Keratinocyte (primary cell): ENCODE measurements around the gene RPS19BP1. TPM values are rescaled to one million over a fixed set of nuclear protein-coding genes. Genes with fewer than 3 reads are reported as not detected.

Experiments
- DNase-seq: peaks from one replicate; pipeline ENCODE4 v3.0.0-alpha.2; 2011; ENCODE audit warnings: low read depth, missing footprints, low spot score
- FAIRE-seq: peaks from 2 replicates; lab custom pipeline; 2011; peaks lifted over from hg19 to GRCh38; lab: Jason Lieb, UNC
- H2AFZ ChIP-seq: 2 replicates; pipeline ENCODE4 v1.6.0; 2012; ENCODE audit warnings: low read length, control low read depth, inconsistent platforms; ENCODE audit not compliant: control insufficient read depth
- H3K27ac ChIP-seq: 2 replicates; pipeline ENCODE4 v1.5.1; 2011; ENCODE audit warnings: low read length; ENCODE audit not compliant: control insufficient read depth, insufficient read depth
- H3K27me3 ChIP-seq: 3 replicates; pipeline ENCODE4 v1.6.0; 2011; ENCODE audit warnings: low read length; ENCODE audit not compliant: control insufficient read depth, insufficient read depth; ENCODE audit errors: extremely low read depth
- H3K36me3 ChIP-seq, 2 experiments: 2 replicates in 1 of 2; 3 replicates in 1 of 2; pipeline ENCODE4 v1.5.1; 2011; ENCODE audit warnings: low read length in 2 of 2, mild to moderate bottlenecking in 1 of 2; ENCODE audit not compliant: control insufficient read depth in 2 of 2, insufficient read depth in 2 of 2; ENCODE audit errors: extremely low read depth in 1 of 2
- H3K4me1 ChIP-seq: 3 replicates; pipeline ENCODE4 v1.5.1; 2011; ENCODE audit warnings: low read length; ENCODE audit not compliant: control insufficient read depth, insufficient read depth; ENCODE audit errors: extremely low read depth
- H3K4me2 ChIP-seq: 3 replicates; pipeline ENCODE4 v1.6.0; 2011; ENCODE audit warnings: low read depth, low read length; ENCODE audit not compliant: control insufficient read depth, insufficient read depth; ENCODE audit errors: extremely low read depth
- H3K4me3 ChIP-seq, 3 experiments: fragments of 200-600 bp in 1 of 3; sonication (generic) in 1 of 3; 2 replicates in 2 of 3; 3 replicates in 1 of 3; pipeline ENCODE4 v1.5.1; 2011 to 2016; ENCODE audit warnings: low read length in 3 of 3, mild to moderate bottlenecking in 3 of 3, control low read depth in 2 of 3, inconsistent platforms in 1 of 3, low read depth in 1 of 3, mixed read lengths in 1 of 3, mixed run types in 1 of 3, moderate library complexity in 1 of 3; ENCODE audit not compliant: control insufficient read depth in 2 of 3, insufficient read depth in 2 of 3; ENCODE audit errors: extremely low read depth in 1 of 3
- H3K79me2 ChIP-seq: 2 replicates; pipeline ENCODE4 v1.6.0; 2012; ENCODE audit warnings: low read length; ENCODE audit not compliant: control insufficient read depth, insufficient read depth
- H3K9ac ChIP-seq: 3 replicates; pipeline ENCODE4 v1.6.0; 2011; ENCODE audit warnings: low read length; ENCODE audit not compliant: control insufficient read depth, insufficient read depth; ENCODE audit errors: extremely low read depth
- H3K9me1 ChIP-seq: 3 replicates; pipeline ENCODE4 v1.6.0; 2011; ENCODE audit warnings: low read length; ENCODE audit not compliant: control insufficient read depth, insufficient read depth; ENCODE audit errors: extremely low read depth
- H3K9me3 ChIP-seq: 2 replicates; pipeline ENCODE4 v1.5.1; 2012; ENCODE audit warnings: low read depth, low read length; ENCODE audit not compliant: control insufficient read depth
- H4K20me1 ChIP-seq: 3 replicates; pipeline ENCODE4 v1.6.0; 2011; ENCODE audit warnings: low read length; ENCODE audit not compliant: control insufficient read depth, insufficient read depth; ENCODE audit errors: extremely low read depth
- CTCF ChIP-seq, 3 experiments: IDR thresholded peaks in 1 of 3; conservative IDR thresholded peaks in 1 of 3; optimal IDR thresholded peaks in 1 of 3; 2 replicates in 2 of 3; 3 replicates in 1 of 3; pipeline versions ENCODE3 to v1.5.1; 2011; ENCODE audit warnings: low read length in 3 of 3, mild to moderate bottlenecking in 3 of 3, moderate library complexity in 2 of 3, control low read depth in 1 of 3, inconsistent platforms in 1 of 3; ENCODE audit not compliant: insufficient read depth in 2 of 3; ENCODE audit errors: extremely low read depth in 1 of 3
- EZH2 ChIP-seq: IDR thresholded peaks from one replicate; pipeline ENCODE4 v1.6.1; 2012; ENCODE audit warnings: inconsistent platforms, mild to moderate bottlenecking, low read length, moderate library complexity
- dilution Hi-C: fragments of 300-500 bp; cut with MboI; formaldehyde crosslinking; loops from one replicate; pipeline ENCODE4 v1.7.0; 2020; ENCODE audit warnings: low sequenced_read_pairs; ENCODE audit not compliant: extremely low pct_ligation_motif_present
- polyA plus RNA-seq, 5 experiments: library from polyadenylated mRNA; depleted of rRNA in 3 of 5; stranded (reverse) in 3 of 5; stranded (forward) in 1 of 5; unstranded in 1 of 5; fragments of >200 nt; gene quantifications; 1 replicate in 1 of 5; 2 replicates in 3 of 5; 3 replicates in 1 of 5; pipeline versions ENCODE4 v1.2.1 to v1.2.3, GENCODE V29; 2011 to 2012; ENCODE audit warnings: missing spikeins in 2 of 5, low read depth in 1 of 5, low replicate concordance in 1 of 5

RPS19BP1 gene
- polyA plus RNA-seq, 1 donor (not counting 4 experiments of a cell fraction or from before 2014, with no cell fraction given): 67.3 TPM

- Histone ChIP-seq H3K9me3 (no peaks in the 10 kb centered on the region), H4K20me1 (peaks cover 26% of the 10 kb centered on the region), H2AFZ (no peak overlapping the region), H3K4me2 (peak overlapping the region; percentile 76), H3K9me1 (no peaks in the 10 kb centered on the region), H3K27me3 (no peaks in the 10 kb centered on the region), H3K4me1 (peaks cover 20% of the 10 kb centered on the region), H3K27ac (peak overlapping the region; percentile 97), H3K9ac (peak overlapping the region; percentile 99), H3K4me3 (no peak overlapping the region), H3K79me2 (peaks cover 42% of the 10 kb centered on the region), H3K36me3 (peaks cover 29 to 47% of the 10 kb centered on the region in 2 experiments)
- DNase-seq (no peak), FAIRE-seq (no peak)
- TF ChIP-seq CTCF (optimal IDR thresholded peaks at IDR 0.05 in 1 of 3, IDR thresholded peaks at IDR 0.05 in 1 of 3, conservative IDR thresholded peaks at IDR 0.05 in 1 of 3; ENCODE audit: extremely low read depth in 1 of 3, insufficient read depth in 2 of 3, low read length in 3 of 3): no peak
- no peak for TF ChIP-seq EZH2
- dilution Hi-C loops: no loop called here
Observed at GRCh38 chr22:39518144-39518786, 14.3 kb downstream of the RPS19BP1 start.

- peaks cover 39% of the 10 kb centered on the region for H3K79me2 ChIP-seq
- FAIRE-seq: no peak
- no peak overlapping the region for H3K4me2 ChIP-seq
- DNase-seq: no peak
- H3K9me3 ChIP-seq: no peaks in the 10 kb centered on the region
- peaks cover 25 to 41% of the 10 kb centered on the region in 2 experiments for H3K36me3 ChIP-seq
- peaks cover 18% of the 10 kb centered on the region for H4K20me1 ChIP-seq
- dilution Hi-C loops: no loop called here
- no peak overlapping the region for H3K9ac ChIP-seq
- no peaks in the 10 kb centered on the region for H3K27me3 ChIP-seq
- no peak overlapping the region for H3K27ac ChIP-seq
- no peak overlapping the region for H2AFZ ChIP-seq
- H3K9me1 ChIP-seq: no peaks in the 10 kb centered on the region
- TF ChIP-seq EZH2 (no peak), CTCF (optimal IDR thresholded peaks at IDR 0.05 in 1 of 3, IDR thresholded peaks at IDR 0.05 in 1 of 3, conservative IDR thresholded peaks at IDR 0.05 in 1 of 3; ENCODE audit: extremely low read depth in 1 of 3, insufficient read depth in 2 of 3, low read length in 3 of 3) (no peak)
- H3K4me1 ChIP-seq: peaks cover 13% of the 10 kb centered on the region
- no peak overlapping the region for H3K4me3 ChIP-seq
Observed at GRCh38 chr22:39517470-39517869, 15.1 kb downstream of the RPS19BP1 start.
